ENCODE data around the gene DDI2. TPM values are rescaled to one million over a fixed set of nuclear protein-coding genes. Genes with fewer than 3 reads are reported as not detected.

The DDI2 gene
- total and polyA plus RNA-seq, 10 of the 15 experiments (the other 5 are each of a cell fraction or from before 2014, with no cell fraction given) = 3.3 to 33.1 (median 11.6) TPM

DNA sequence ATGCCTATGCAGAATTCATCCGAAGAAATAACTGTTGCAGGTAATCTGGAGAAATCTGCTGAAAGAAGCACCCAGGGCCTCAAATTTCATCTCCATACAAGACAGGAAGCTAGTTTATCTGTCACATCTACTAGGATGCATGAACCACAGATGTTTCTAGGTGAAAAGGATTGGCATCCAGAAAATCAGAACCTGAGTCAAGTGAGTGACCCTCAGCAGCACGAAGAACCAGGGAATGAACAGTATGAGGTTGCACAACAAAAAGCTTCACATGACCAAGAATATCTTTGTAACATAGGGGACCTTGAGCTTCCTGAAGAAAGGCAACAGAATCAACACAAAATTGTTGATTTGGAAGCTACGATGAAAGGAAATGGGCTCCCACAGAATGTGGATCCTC, 42.9 kb downstream of the DDI2 start:
- CTCF ChIA-PET = no interaction called here
- no peak overlapping the region for H3K27ac ChIP-seq (ENCODE audit: control insufficient read depth, insufficient read depth)
- no peak overlapping the region for H3K4me2 ChIP-seq (ENCODE audit: control insufficient read depth, insufficient read depth)
- no peaks in the 10 kb centered on the region for H4K20me1 ChIP-seq (ENCODE audit: control insufficient read depth, insufficient read depth)
- in situ Hi-C loops (cut with MboI) = no loop called here
- SMC1A ChIA-PET (ENCODE audit: uncharacterized antibody, unreplicated experiment) = interaction anchor here (0.6 to 2.3 kb wide), 3 partner anchors 37 to 64 kb away, joined by 3 to 5 read pairs (median 4); no protein-coding TSS in a partner anchor
- no peaks in the 10 kb centered on the region for H3K79me2 ChIP-seq (ENCODE audit: control insufficient read depth, insufficient read depth, low read length)
- no TSS peak for BruUV-seq (replicated peaks)
- H3K36me3 ChIP-seq (ENCODE audit: control insufficient read depth in 2 of 2, insufficient read depth in 2 of 2, low read length in 1 of 2) = peaks cover 8 to 32% of the 10 kb centered on the region in 2 experiments
- WGBS (ENCODE audit: insufficient coverage, insufficient replicate concordance, low lambda C conversion rate, missing lambda C conversion rate) = 93% methylated on average over 3 of the region's 3 CpGs
- no peaks in the 10 kb centered on the region for H3K27me3 ChIP-seq (replicated peaks in 1 of 2; ENCODE audit: control insufficient read depth in 2 of 2, insufficient read depth in 2 of 2, low read length in 1 of 2)
- TF ChIP-seq ESRRA (IDR thresholded peaks at IDR 0.05; ENCODE audit: low read length) = no peak
- TF ChIP-seq FOS (IDR thresholded peaks at IDR 0.05; ENCODE audit: borderline replicate concordance, extremely low read depth, insufficient read length) = no peak
- no peak for TF ChIP-seq SUZ12 (IDR thresholded peaks at IDR 0.05; ENCODE audit: unreplicated experiment)
- no peak for TF ChIP-seq ZNF384 (IDR thresholded peaks at IDR 0.05; ENCODE audit: borderline replicate concordance, low read depth, low read length)
- TF ChIP-seq POLR2A (IDR thresholded peaks at IDR 0.05; ENCODE audit: low read depth, low read length) = no peak
- TF ChIP-seq BACH1 (IDR thresholded peaks at IDR 0.05; ENCODE audit: borderline replicate concordance) = no peak
- no peak for TF ChIP-seq IKZF2 (IDR thresholded peaks at IDR 0.05)
- no peak for TF ChIP-seq IKZF1 (conservative IDR thresholded peaks at IDR 0.05)
- RAD21 ChIA-PET (ENCODE audit: unreplicated experiment) = no interaction called here
- H3K4me1 ChIP-seq (ENCODE audit: control insufficient read depth, insufficient read depth, low read length) = no peaks in the 10 kb centered on the region
- no peak overlapping the region for H2AFZ ChIP-seq (ENCODE audit: control insufficient read depth, low read depth, low read length)
- no peak overlapping the region for H3K9ac ChIP-seq (ENCODE audit: control insufficient read depth, insufficient read depth, low read length)
- DNase-seq (ENCODE audit: low read depth, low spot score) = no peak
- no peak overlapping the region for H3K4me3 ChIP-seq
- FAIRE-seq = no peak
- POLR2A ChIA-PET = interaction anchor here (1.0 kb wide), 1 partner anchor 38 kb away, joined by 3 read pairs; no protein-coding TSS in a partner anchor
- intact Hi-C loops (cut with micrococcal nuclease; ENCODE audit: unreplicated experiment) = no loop called here
- no peaks in the 10 kb centered on the region for H3K9me3 ChIP-seq (replicated peaks; ENCODE audit: control insufficient read depth, insufficient read depth, low read length)
- ATAC-seq = no peak

DNA sequence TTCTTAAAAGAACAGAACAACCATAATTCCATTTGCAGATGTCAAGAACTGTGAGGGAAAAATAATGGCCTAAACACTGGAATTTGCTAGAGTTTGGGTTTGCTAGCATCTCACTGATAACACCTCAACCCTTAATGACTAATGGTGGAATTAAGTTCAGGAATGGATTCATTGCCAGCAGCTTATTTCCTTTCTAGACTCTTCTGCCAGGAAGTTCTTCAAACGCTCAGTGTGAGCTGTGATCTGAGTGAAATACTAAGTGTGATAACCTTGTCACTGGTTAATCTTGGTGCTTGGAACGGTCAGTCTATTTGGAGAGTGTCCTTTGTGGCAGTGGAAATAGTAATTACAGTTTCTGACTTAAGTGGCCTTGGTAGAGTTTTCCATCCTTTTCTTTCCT, 45.2 kb downstream of the DDI2 start:
- RAD21 ChIA-PET (ENCODE audit: unreplicated experiment) = no interaction called here
- Histone ChIP-seq H3K4me2 (ENCODE audit: control insufficient read depth, insufficient read depth) (no peak overlapping the region), H3K27ac (ENCODE audit: control insufficient read depth, insufficient read depth) (no peak overlapping the region), H3K4me3 (no peak overlapping the region), H2AFZ (ENCODE audit: control insufficient read depth, low read depth, low read length) (no peak overlapping the region), H3K27me3 (replicated peaks in 1 of 2; ENCODE audit: control insufficient read depth in 2 of 2, insufficient read depth in 2 of 2, low read length in 1 of 2) (no peaks in the 10 kb centered on the region), H3K9me3 (replicated peaks; ENCODE audit: control insufficient read depth, insufficient read depth, low read length) (no peaks in the 10 kb centered on the region), H3K79me2 (ENCODE audit: control insufficient read depth, insufficient read depth, low read length) (no peaks in the 10 kb centered on the region), H3K36me3 (ENCODE audit: control insufficient read depth in 2 of 2, insufficient read depth in 2 of 2, low read length in 1 of 2) (peaks cover 4 to 30% of the 10 kb centered on the region in 2 experiments), H4K20me1 (ENCODE audit: control insufficient read depth, insufficient read depth) (no peaks in the 10 kb centered on the region), H3K9ac (ENCODE audit: control insufficient read depth, insufficient read depth, low read length) (no peak overlapping the region), H3K4me1 (ENCODE audit: control insufficient read depth, insufficient read depth, low read length) (no peaks in the 10 kb centered on the region)
- POLR2A ChIA-PET = no interaction called here
- intact Hi-C loops (cut with micrococcal nuclease; ENCODE audit: unreplicated experiment) (no loop called here), in situ Hi-C loops (cut with MboI) (no loop called here)
- BruUV-seq (replicated peaks) = no TSS peak
- WGBS (ENCODE audit: insufficient coverage, insufficient replicate concordance, low lambda C conversion rate, missing lambda C conversion rate) = 72% methylated on average over 2 of the region's 2 CpGs
- FAIRE-seq (no peak), DNase-seq (ENCODE audit: low read depth, low spot score) (no peak), ATAC-seq (no peak)
- CTCF ChIA-PET = interaction anchor here (1.6 kb wide), 1 partner anchor 9 kb away, joined by 4 read pairs; no protein-coding TSS in a partner anchor
- SMC1A ChIA-PET (ENCODE audit: uncharacterized antibody, unreplicated experiment) = interaction anchor here (0.8 to 2.9 kb wide), 4 partner anchors 9 to 58 kb away, joined by 4 to 13 read pairs (median 4); no protein-coding TSS in a partner anchor
- TF ChIP-seq SRF (IDR thresholded peaks at IDR 0.05; ENCODE audit: low read depth in 2 of 2, low read length in 2 of 2) (no peak), CHD2 (IDR thresholded peaks at IDR 0.05; ENCODE audit: borderline replicate concordance, low read depth, low read length) (no peak), RAD51 (IDR thresholded peaks at IDR 0.05) (no peak), STAT1 (conservative IDR thresholded peaks at IDR 0.05) (no peak), BMI1 (IDR thresholded peaks at IDR 0.05; ENCODE audit: borderline replicate concordance) (no peak), NFIC (IDR thresholded peaks at IDR 0.05; ENCODE audit: low read depth, low read length) (no peak), NRF1 (conservative IDR thresholded peaks at IDR 0.05; ENCODE audit: low read depth, low read length) (no peak), KDM1A (IDR thresholded peaks at IDR 0.05; ENCODE audit: borderline replicate concordance) (no peak)
- TF ChIP-seq, protein P1, sequence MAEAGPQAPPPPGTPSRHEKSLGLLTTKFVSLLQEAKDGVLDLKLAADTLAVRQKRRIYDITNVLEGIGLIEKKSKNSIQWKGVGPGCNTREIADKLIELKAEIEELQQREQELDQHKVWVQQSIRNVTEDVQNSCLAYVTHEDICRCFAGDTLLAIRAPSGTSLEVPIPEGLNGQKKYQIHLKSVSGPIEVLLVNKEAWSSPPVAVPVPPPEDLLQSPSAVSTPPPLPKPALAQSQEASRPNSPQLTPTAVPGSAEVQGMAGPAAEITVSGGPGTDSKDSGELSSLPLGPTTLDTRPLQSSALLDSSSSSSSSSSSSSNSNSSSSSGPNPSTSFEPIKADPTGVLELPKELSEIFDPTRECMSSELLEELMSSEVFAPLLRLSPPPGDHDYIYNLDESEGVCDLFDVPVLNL (IDR thresholded peaks at IDR 0.05; ENCODE audit: low read depth, low read length) = no peak

All from GM12878 (cell line).